HepG2 (cell line): Measurements from ENCODE around the gene ABCB11. TPM values are rescaled to one million over a fixed set of nuclear protein-coding genes. Genes with fewer than 3 reads are reported as not detected.

Source experiments
- ATAC-seq: fragments of 200-7000 bp; cut with Tn5 transposase; 3 replicates; pipeline ENCODE4 v1.9.1; 2020; ENCODE audit warnings: mild to moderate bottlenecking, moderate library complexity
- BruUV-seq: library from RNA; stranded (reverse); fragments of 400-500 nt; replicated peaks from 2 replicates; lab custom pipeline; 2021; lab: Mats Ljungman, UMichigan
- CTCF ChIA-PET: fragments of 300-600 bp; formaldehyde crosslinking; extraction: SDS; loops from one replicate; lab custom pipeline; 2021; ENCODE audit warnings: low total read pairs, inconsistent platforms, low intra/inter-chr PET ratio; lab: Yijun Ruan, JAX
- POLR2A ChIA-PET: fragments of 350-600 bp; sonication (Branson Sonifier 250); formaldehyde crosslinking; loops from one replicate; lab custom pipeline; 2020; ENCODE audit warnings: antibody characterized with exemption, inconsistent platforms; lab: Yijun Ruan, JAX
- DNase-seq: peaks from one replicate; pipeline ENCODE4 v3.0.0-alpha.2; 2015; ENCODE audit warnings: low spot score
- FAIRE-seq: peaks from 3 replicates; lab custom pipeline; 2011; peaks lifted over from hg19 to GRCh38; lab: Jason Lieb, UNC
- H2AFZ ChIP-seq: one replicate; pipeline ENCODE4 v1.6.1; 2011; ENCODE audit warnings: low read length, inconsistent platforms
- H3K27ac ChIP-seq: fragments of 300-600 bp; 3 replicates; pipeline ENCODE4 v1.8.0; 2011; ENCODE audit warnings: mixed run types, mild to moderate bottlenecking, mixed read lengths, low read length, inconsistent platforms; ENCODE audit not compliant: insufficient read depth; ENCODE audit errors: extremely low read length
- H3K27me3 ChIP-seq, 2 experiments: fragments of 200-600 bp in 1 of 2; 2 replicates in 1 of 2; 3 replicates in 1 of 2; pipeline versions ENCODE4 v1.6.0 to v1.8.0; 2011; ENCODE audit warnings: low read length in 2 of 2, mild to moderate bottlenecking in 2 of 2, moderate library complexity in 2 of 2, inconsistent platforms in 1 of 2; ENCODE audit not compliant: insufficient read depth in 2 of 2, control insufficient read depth in 1 of 2
- H3K36me3 ChIP-seq, 2 experiments: fragments of 200-600 bp in 1 of 2; replicated peaks in 1 of 2; 2 replicates in 1 of 2; 3 replicates in 1 of 2; pipeline versions ENCODE4 v1.5.1 to v1.8.0; 2011; ENCODE audit warnings: low read length in 2 of 2, inconsistent platforms in 1 of 2; ENCODE audit not compliant: insufficient read depth in 2 of 2, control insufficient read depth in 1 of 2
- H3K4me1 ChIP-seq: 2 replicates; pipeline ENCODE4 v1.5.1; 2012; ENCODE audit warnings: low read length, inconsistent platforms; ENCODE audit not compliant: insufficient read depth
- H3K4me2 ChIP-seq: 2 replicates; pipeline ENCODE4 v1.6.0; 2011; ENCODE audit warnings: low read depth, low read length, inconsistent platforms
- H3K4me3 ChIP-seq, 3 experiments: fragments of 200-600 bp in 1 of 3; sonication (generic), shearing (Covaris generic) in 1 of 3; replicated peaks in 1 of 3; 2 replicates each; pipeline ENCODE4 v1.5.1; 2011 to 2016; ENCODE audit warnings: low read length in 3 of 3, inconsistent platforms in 2 of 3, low read depth in 2 of 3, mild to moderate bottlenecking in 2 of 3, control low read depth in 1 of 3, mixed read lengths in 1 of 3; ENCODE audit not compliant: insufficient read depth in 1 of 3
- H3K79me2 ChIP-seq: one replicate; pipeline ENCODE4 v1.6.1; 2011; ENCODE audit warnings: low read length, inconsistent platforms; ENCODE audit not compliant: insufficient read depth
- H3K9ac ChIP-seq: 2 replicates; pipeline ENCODE4 v1.6.0; 2011; ENCODE audit warnings: mild to moderate bottlenecking, low read depth, low read length, inconsistent platforms; ENCODE audit not compliant: insufficient read depth
- H3K9me3 ChIP-seq: 2 replicates; pipeline ENCODE4 v1.5.1; 2012; ENCODE audit warnings: mild to moderate bottlenecking, low read length
- H4K20me1 ChIP-seq: 2 replicates; pipeline ENCODE4 v1.6.0; 2011; ENCODE audit warnings: inconsistent platforms, mild to moderate bottlenecking, low read length, moderate library complexity; ENCODE audit not compliant: insufficient read depth
- ADNP ChIP-seq: sonication (generic); formaldehyde crosslinking; IDR thresholded peaks from 2 replicates; pipeline ENCODE4 v1.4.0; 2020; ENCODE audit warnings: missing genetic modification reagents
- BORCS8-MEF2B ChIP-seq: sonication (generic); formaldehyde crosslinking; IDR thresholded peaks from 2 replicates; pipeline ENCODE4 v1.8.0; 2022; ENCODE audit warnings: mild to moderate bottlenecking, missing genetic modification reagents
- CHD4 ChIP-seq: fragments of 200-600 bp; sonication (generic); IDR thresholded peaks from 2 replicates; pipeline ENCODE4 v1.7.0; 2017; ENCODE audit warnings: mild to moderate bottlenecking, low read length, borderline replicate concordance
- ETV5 ChIP-seq: IDR thresholded peaks from 2 replicates; pipeline ENCODE4 v1.6.1; 2018; ENCODE audit warnings: missing biosample characterization, missing genetic modification reagents, inconsistent platforms, borderline replicate concordance
- GABPA ChIP-seq, 2 experiments: IDR thresholded peaks; 2 replicates each; pipeline ENCODE4 v1.6.1; 2011 to 2016; ENCODE audit warnings: low read depth in 2 of 2, low read length in 1 of 2, missing biosample characterization in 1 of 2, missing genetic modification characterization in 1 of 2
- HNRNPK ChIP-seq: fragments of 200-400 bp; formaldehyde crosslinking; IDR thresholded peaks from 2 replicates; pipeline ENCODE4 v1.6.1; 2018; ENCODE audit warnings: low read length, low read depth, moderate library complexity, mild to moderate bottlenecking; ENCODE audit not compliant: poor library complexity, severe bottlenecking
- KMT2A ChIP-seq: sonication (generic); formaldehyde crosslinking; IDR thresholded peaks from 2 replicates; pipeline ENCODE4 v1.4.0; 2020; ENCODE audit warnings: missing genetic modification reagents
- MEIS1 ChIP-seq: sonication (generic); formaldehyde crosslinking; IDR thresholded peaks from 2 replicates; pipeline ENCODE4 v1.9.0; 2021; ENCODE audit warnings: mild to moderate bottlenecking, missing genetic modification reagents, moderate library complexity, borderline replicate concordance
- NR2F6 ChIP-seq, 2 experiments: IDR thresholded peaks; 2 replicates each; pipeline ENCODE4 v1.6.1; 2016; ENCODE audit warnings: antibody characterized with exemption in 1 of 2, mild to moderate bottlenecking in 1 of 2
- PRMT3 ChIP-seq: sonication (generic); formaldehyde crosslinking; IDR thresholded peaks from 2 replicates; pipeline ENCODE4 v1.8.1; 2022; ENCODE audit warnings: low read depth, mild to moderate bottlenecking, moderate library complexity, missing genetic modification reagents, borderline replicate concordance
- RBAK ChIP-seq: sonication (generic); formaldehyde crosslinking; IDR thresholded peaks from 2 replicates; pipeline ENCODE4 v1.5.1; 2020; ENCODE audit warnings: mild to moderate bottlenecking, missing genetic modification reagents
- ZBTB37 ChIP-seq: sonication (generic); formaldehyde crosslinking; IDR thresholded peaks from 2 replicates; pipeline ENCODE4 v1.4.0; 2020; ENCODE audit warnings: mild to moderate bottlenecking, missing genetic modification reagents
- ZBTB38 ChIP-seq: sonication (generic); formaldehyde crosslinking; IDR thresholded peaks from 2 replicates; pipeline ENCODE4 v1.5.1; 2020; ENCODE audit warnings: mild to moderate bottlenecking, missing genetic modification reagents
- ZNF234 ChIP-seq: sonication (generic); formaldehyde crosslinking; conservative IDR thresholded peaks from 2 replicates; pipeline ENCODE4 v1.5.1; 2020; ENCODE audit warnings: mild to moderate bottlenecking, missing genetic modification reagents
- ZNF256 ChIP-seq: sonication (generic); formaldehyde crosslinking; conservative IDR thresholded peaks from 2 replicates; pipeline ENCODE4 v1.4.0; 2020; ENCODE audit warnings: missing genetic modification reagents
- ZNF383 ChIP-seq: sonication (generic); formaldehyde crosslinking; IDR thresholded peaks from 2 replicates; pipeline ENCODE4 v1.4.0; 2020; ENCODE audit warnings: missing genetic modification reagents, mild to moderate bottlenecking, borderline replicate concordance
- ZNF678 ChIP-seq: sonication (generic); formaldehyde crosslinking; IDR thresholded peaks from 2 replicates; pipeline ENCODE4 v1.4.0; 2020; ENCODE audit warnings: mild to moderate bottlenecking, missing genetic modification reagents
- ZNF816 ChIP-seq: sonication (generic); formaldehyde crosslinking; IDR thresholded peaks from 2 replicates; pipeline ENCODE4 v1.8.0; 2022; ENCODE audit warnings: missing genetic modification reagents, mild to moderate bottlenecking, borderline replicate concordance
- WGBS: methylation state at CpG from one replicate; pipeline ENCODE4 v1.1.6; 2017; ENCODE audit warnings: low lambda C conversion rate; 5-methylcytosine and 5-hydroxymethylcytosine counted together
- in situ Hi-C: cut with HindIII; loops from 2 replicates; pipeline ENCODE4 v1.10.0; 2017; ENCODE audit warnings: low pct_unique_long_range_greater_than_20kb; ENCODE audit not compliant: extremely low pct_ligation_motif_present
- intact Hi-C: fragments of 100-400 bp; cut with micrococcal nuclease; formaldehyde crosslinking; loops from one replicate; pipeline ENCODE4 v1.10.0; 2022; ENCODE audit not compliant: unreplicated experiment
- polyA plus RNA-seq, 8 experiments: library from polyadenylated mRNA; depleted of rRNA in 3 of 8; stranded (reverse) in 7 of 8; unstranded in 1 of 8; fragments of >200 nt; fragmentation: Illumina TruSeq in 4 of 8; extraction: Trizol in 4 of 8; gene quantifications; 2 replicates each; pipeline versions ENCODE4 v1.2.1 to v1.2.3, GENCODE V29; 2011 to 2016; ENCODE audit warnings: low read depth in 4 of 8, missing spikeins in 1 of 8, mixed read lengths in 1 of 8; ENCODE audit not compliant: insufficient read depth in 1 of 8
- total RNA-seq, 5 experiments: library from RNA; depleted of rRNA; stranded (reverse); fragments of >200 nt; fragmentation: Illumina TruSeq; extraction: Trizol; gene quantifications; 2 replicates each; pipeline ENCODE4 v1.2.3, GENCODE V29; 2016; ENCODE audit warnings: low read depth in 1 of 5
- TF ChIP-seq, protein P1 (sequence below): sonication (generic); formaldehyde crosslinking; IDR thresholded peaks from 2 replicates; pipeline ENCODE4 v1.4.0; 2020; ENCODE audit warnings: mild to moderate bottlenecking, missing genetic modification reagents, borderline replicate concordance

ABCB11 gene
- total and polyA plus RNA-seq, 2 of the 13 experiments (the other 11 are each of a cell fraction or from before 2014, with no cell fraction given): not detected

DNA sequence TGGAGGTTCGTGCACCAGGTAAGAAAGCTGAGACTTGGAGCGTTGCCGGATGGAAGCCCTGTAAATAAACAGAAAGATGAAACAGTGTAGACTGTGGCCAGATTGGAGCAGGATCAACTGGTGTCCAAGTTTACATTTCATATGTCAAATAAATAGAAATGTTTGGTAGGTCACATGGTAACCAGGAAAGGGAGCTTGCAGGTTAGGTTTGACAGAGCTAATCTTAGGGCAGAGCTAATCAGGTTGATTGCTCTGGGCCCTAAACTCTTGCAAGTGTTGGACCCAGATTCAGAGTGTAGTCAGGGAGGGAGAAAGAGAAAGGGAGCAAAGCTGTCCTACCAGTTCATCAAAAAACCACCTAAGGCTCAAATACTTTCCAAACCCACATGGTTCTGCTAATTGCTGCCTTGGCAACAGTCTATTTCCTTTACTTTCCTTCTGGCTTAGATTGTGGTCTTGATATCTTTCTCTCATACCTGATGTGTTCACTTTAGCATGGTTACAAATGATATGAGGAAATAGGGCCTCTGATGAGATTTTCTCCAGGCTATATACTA is 66.8 kb downstream of the ABCB11 start:
- in situ Hi-C loops: loop anchor here (10.0 kb wide), 1 partner anchor 180 kb away; no protein-coding TSS in a partner anchor
- Histone ChIP-seq H3K4me3 (no peak overlapping the region), H3K9ac (no peak overlapping the region), H3K4me2 (no peak overlapping the region), H2AFZ (no peak overlapping the region), H3K27me3 (no peaks in the 10 kb centered on the region), H3K4me1 (no peaks in the 10 kb centered on the region), H4K20me1 (no peaks in the 10 kb centered on the region)
- ATAC-seq: no peak
- WGBS: 27% methylated on average over 3 of the region's 3 CpGs
- TF ChIP-seq NR2F6 (IDR thresholded peaks at IDR 0.05): no peak
- no peak for TF ChIP-seq NR2F6 (CRISPR knock-in tag; IDR thresholded peaks at IDR 0.05)
- no peak for TF ChIP-seq MEIS1 (CRISPR knock-in tag)
- no peak for TF ChIP-seq ZBTB38
- TF ChIP-seq HNRNPK: no peak
- no peak for TF ChIP-seq RBAK
- TF ChIP-seq ZNF234 (CRISPR knock-in tag): no peak
- no peak for TF ChIP-seq ZNF256
- no peak for TF ChIP-seq PRMT3 (CRISPR knock-in tag)
- TF ChIP-seq GABPA (IDR thresholded peaks at IDR 0.05; ENCODE audit: low read depth, low read length): no peak
- no peak for TF ChIP-seq GABPA (CRISPR knock-in tag; IDR thresholded peaks at IDR 0.05; ENCODE audit: low read depth)
- TF ChIP-seq ZNF383 (CRISPR knock-in tag): no peak
- no peak for TF ChIP-seq ADNP
- TF ChIP-seq ZNF678 (CRISPR knock-in tag): no peak
- no peak for TF ChIP-seq BORCS8-MEF2B (CRISPR knock-in tag)
- no peak for TF ChIP-seq CHD4
- TF ChIP-seq, protein P1, sequence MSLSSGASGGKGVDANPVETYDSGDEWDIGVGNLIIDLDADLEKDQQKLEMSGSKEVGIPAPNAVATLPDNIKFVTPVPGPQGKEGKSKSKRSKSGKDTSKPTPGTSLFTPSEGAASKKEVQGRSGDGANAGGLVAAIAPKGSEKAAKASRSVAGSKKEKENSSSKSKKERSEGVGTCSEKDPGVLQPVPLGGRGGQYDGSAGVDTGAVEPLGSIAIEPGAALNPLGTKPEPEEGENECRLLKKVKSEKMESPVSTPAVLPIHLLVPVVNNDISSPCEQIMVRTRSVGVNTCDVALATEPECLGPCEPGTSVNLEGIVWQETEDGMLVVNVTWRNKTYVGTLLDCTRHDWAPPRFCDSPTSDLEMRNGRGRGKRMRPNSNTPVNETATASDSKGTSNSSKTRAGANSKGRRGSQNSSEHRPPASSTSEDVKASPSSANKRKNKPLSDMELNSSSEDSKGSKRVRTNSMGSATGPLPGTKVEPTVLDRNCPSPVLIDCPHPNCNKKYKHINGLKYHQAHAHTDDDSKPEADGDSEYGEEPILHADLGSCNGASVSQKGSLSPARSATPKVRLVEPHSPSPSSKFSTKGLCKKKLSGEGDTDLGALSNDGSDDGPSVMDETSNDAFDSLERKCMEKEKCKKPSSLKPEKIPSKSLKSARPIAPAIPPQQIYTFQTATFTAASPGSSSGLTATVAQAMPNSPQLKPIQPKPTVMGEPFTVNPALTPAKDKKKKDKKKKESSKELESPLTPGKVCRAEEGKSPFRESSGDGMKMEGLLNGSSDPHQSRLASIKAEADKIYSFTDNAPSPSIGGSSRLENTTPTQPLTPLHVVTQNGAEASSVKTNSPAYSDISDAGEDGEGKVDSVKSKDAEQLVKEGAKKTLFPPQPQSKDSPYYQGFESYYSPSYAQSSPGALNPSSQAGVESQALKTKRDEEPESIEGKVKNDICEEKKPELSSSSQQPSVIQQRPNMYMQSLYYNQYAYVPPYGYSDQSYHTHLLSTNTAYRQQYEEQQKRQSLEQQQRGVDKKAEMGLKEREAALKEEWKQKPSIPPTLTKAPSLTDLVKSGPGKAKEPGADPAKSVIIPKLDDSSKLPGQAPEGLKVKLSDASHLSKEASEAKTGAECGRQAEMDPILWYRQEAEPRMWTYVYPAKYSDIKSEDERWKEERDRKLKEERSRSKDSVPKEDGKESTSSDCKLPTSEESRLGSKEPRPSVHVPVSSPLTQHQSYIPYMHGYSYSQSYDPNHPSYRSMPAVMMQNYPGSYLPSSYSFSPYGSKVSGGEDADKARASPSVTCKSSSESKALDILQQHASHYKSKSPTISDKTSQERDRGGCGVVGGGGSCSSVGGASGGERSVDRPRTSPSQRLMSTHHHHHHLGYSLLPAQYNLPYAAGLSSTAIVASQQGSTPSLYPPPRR (CRISPR knock-in tag): no peak
- TF ChIP-seq ZNF816 (CRISPR knock-in tag): no peak
- no peak for TF ChIP-seq ZBTB37 (CRISPR knock-in tag)
- no peak for TF ChIP-seq ETV5 (CRISPR knock-in tag)
- no peak for TF ChIP-seq KMT2A
- TF ChIP-seq, all 625 proteins: peak for 0
- H3K36me3 ChIP-seq: no peaks in the 10 kb centered on the region
- H3K79me2 ChIP-seq: no peaks in the 10 kb centered on the region
- intact Hi-C loops: no loop called here
- FAIRE-seq (no peak), DNase-seq (no peak)
- ChIA-PET CTCF (no interaction called here), POLR2A (no interaction called here)
- no peaks in the 10 kb centered on the region for H3K9me3 ChIP-seq
- H3K27ac ChIP-seq: no peak overlapping the region
- BruUV-seq: no TSS peak
